Neutrophil (primary cell): ENCODE results near the gene STK10.

ENCODE experiments used
- H3K27ac ChIP-seq: fragments of 200-600 bp; sonication (generic); 2 replicates; pipeline ENCODE4 v1.5.1; 2016; ENCODE audit warnings: mild to moderate bottlenecking, moderate library complexity
- H3K27me3 ChIP-seq: fragments of 200-600 bp; sonication (generic); 2 replicates; pipeline ENCODE4 v1.6.0; 2016; ENCODE audit warnings: mild to moderate bottlenecking
- H3K36me3 ChIP-seq: fragments of 200-600 bp; sonication (generic); 2 replicates; pipeline ENCODE4 v1.5.1; 2017
- H3K4me1 ChIP-seq, 2 experiments: fragments of 200-600 bp in 1 of 2; sonication (generic) in 1 of 2; 1 replicate in 1 of 2; 2 replicates in 1 of 2; pipeline versions ENCODE4 v1.5.1 to v1.6.1; 2013 to 2016; ENCODE audit warnings: low read depth in 1 of 2, low read length in 1 of 2, mild to moderate bottlenecking in 1 of 2, moderate library complexity in 1 of 2; ENCODE audit not compliant: control insufficient read depth in 1 of 2, insufficient read depth in 1 of 2
- H3K4me3 ChIP-seq, 2 experiments: fragments of 200-600 bp in 1 of 2; sonication (generic) in 1 of 2; 1 replicate in 1 of 2; 2 replicates in 1 of 2; pipeline ENCODE4 v1.5.1; 2013 to 2016; ENCODE audit warnings: low read depth in 1 of 2, low read length in 1 of 2, mild to moderate bottlenecking in 1 of 2, moderate library complexity in 1 of 2
- H3K9me3 ChIP-seq: fragments of 200-600 bp; sonication (generic); 2 replicates; pipeline ENCODE4 v1.5.1; 2016
- CTCF ChIP-seq: fragments of 200-600 bp; sonication (generic); IDR thresholded peaks from 2 replicates; pipeline ENCODE4 v1.5.1; 2016; ENCODE audit warnings: antibody characterized with exemption

The STK10 gene

DNA sequence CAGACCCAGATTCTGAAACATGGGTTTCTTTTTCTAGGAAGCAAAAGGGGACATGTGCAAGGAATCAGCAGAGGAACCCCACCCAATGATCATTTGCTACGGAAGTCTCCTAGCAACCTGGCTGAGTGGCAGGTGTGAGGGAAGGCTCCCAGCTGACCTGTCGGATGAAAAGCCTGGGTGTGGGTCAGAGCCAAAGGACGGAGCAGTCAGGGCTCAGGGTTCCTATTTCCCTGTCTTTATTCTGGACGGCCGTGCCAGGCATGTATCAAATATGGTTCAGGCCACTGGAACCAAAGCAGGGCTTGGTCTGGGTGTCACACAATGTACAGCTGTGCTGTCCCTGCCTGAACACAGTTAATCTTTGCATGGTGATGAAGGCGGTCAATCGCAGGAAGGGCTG, 20.1 kb downstream of the STK10 start:
- H3K4me1 ChIP-seq: peaks cover 51 to 82% of the 10 kb centered on the region in 2 experiments
- no peaks in the 10 kb centered on the region for H3K27me3 ChIP-seq
- TF ChIP-seq CTCF: no peak
- H3K36me3 ChIP-seq: peaks cover 57% of the 10 kb centered on the region
- H3K27ac ChIP-seq: peak overlapping the region; percentile 96
- no peak overlapping the region for H3K4me3 ChIP-seq
- no peaks in the 10 kb centered on the region for H3K9me3 ChIP-seq

GRCh38 chr5:172166030-172166826, 21.8 kb downstream of the STK10 start:
- peak overlapping the region; percentile 38 for H3K27ac ChIP-seq
- peaks cover 53% of the 10 kb centered on the region for H3K36me3 ChIP-seq
- peaks cover 54 to 82% of the 10 kb centered on the region in 2 experiments for H3K4me1 ChIP-seq
- no peak for TF ChIP-seq CTCF
- H3K9me3 ChIP-seq: no peaks in the 10 kb centered on the region
- H3K27me3 ChIP-seq: no peaks in the 10 kb centered on the region
- no peak overlapping the region for H3K4me3 ChIP-seq

DNA sequence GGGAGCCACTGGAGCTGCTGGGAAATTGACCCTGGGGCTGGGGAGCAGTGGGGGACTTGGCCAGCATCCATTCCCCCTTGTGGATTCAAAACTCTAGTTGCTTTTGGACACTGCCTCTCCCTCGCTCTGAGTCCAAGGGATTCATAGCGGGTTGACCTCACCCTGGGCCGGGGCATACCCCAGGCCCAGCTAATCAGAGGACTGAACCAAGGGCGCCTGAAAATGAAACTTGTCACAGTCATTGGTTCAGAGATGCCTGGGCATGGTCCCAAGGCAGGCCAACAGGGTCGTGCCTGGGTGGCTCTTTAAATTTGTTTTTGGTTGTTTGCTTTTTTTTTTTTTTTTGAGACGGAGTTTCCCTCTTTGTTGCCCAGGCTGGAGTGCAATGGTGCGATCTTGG, 22.6 kb downstream of the STK10 start:
- H3K4me1 ChIP-seq: peaks cover 53 to 82% of the 10 kb centered on the region in 2 experiments
- peaks cover 47% of the 10 kb centered on the region for H3K36me3 ChIP-seq
- H3K9me3 ChIP-seq: no peaks in the 10 kb centered on the region

GRCh38 chr5:172164769-172165212, 23.2 kb downstream of the STK10 start:
- no peaks in the 10 kb centered on the region for H3K27me3 ChIP-seq
- peaks cover 56 to 84% of the 10 kb centered on the region in 2 experiments for H3K4me1 ChIP-seq
- H3K9me3 ChIP-seq: no peaks in the 10 kb centered on the region
- peaks cover 43% of the 10 kb centered on the region for H3K36me3 ChIP-seq
- H3K4me3 ChIP-seq: no peak overlapping the region
- peak overlapping the region; percentile 47 for H3K27ac ChIP-seq
- no peak for TF ChIP-seq CTCF

More for the DNA sequence above, 22.6 kb downstream of the STK10 start:
- Histone ChIP-seq H3K27ac (peak overlapping the region; percentile 47), H3K27me3 (no peaks in the 10 kb centered on the region), H3K4me3 (no peak overlapping the region)
- TF ChIP-seq CTCF: no peak

- H3K36me3 ChIP-seq: peaks cover 33% of the 10 kb centered on the region
- peaks cover 59 to 85% of the 10 kb centered on the region in 2 experiments for H3K4me1 ChIP-seq
- no peaks in the 10 kb centered on the region for H3K27me3 ChIP-seq
- TF ChIP-seq CTCF: no peak
- peak overlapping the region; percentile 73 for H3K27ac ChIP-seq
- no peak overlapping the region for H3K4me3 ChIP-seq
- no peaks in the 10 kb centered on the region for H3K9me3 ChIP-seq
Measured at GRCh38 chr5:172163346-172163745, 24.7 kb downstream of the STK10 start.
